Ishikawa (cell line): ENCODE results near the gene RNF152.

Source experiments
- CEBPB ChIP-seq: IDR thresholded peaks from 2 replicates; pipeline ENCODE4 v1.6.1; 2012
- CREB1 ChIP-seq: IDR thresholded peaks from 2 replicates; pipeline ENCODE4 v1.6.1; 2012; ENCODE audit warnings: low read depth
- EGR1 ChIP-seq: IDR thresholded peaks from 2 replicates; pipeline ENCODE4 v1.6.1; 2012
- EP300 ChIP-seq: IDR thresholded peaks from 2 replicates; pipeline ENCODE4 v1.6.1; 2012; ENCODE audit warnings: borderline replicate concordance
- FOXM1 ChIP-seq: IDR thresholded peaks from 2 replicates; pipeline ENCODE4 v1.6.1; 2012; ENCODE audit warnings: low read depth, borderline replicate concordance
- MAX ChIP-seq: IDR thresholded peaks from 2 replicates; pipeline ENCODE4 v1.6.1; 2012
- NFIC ChIP-seq: IDR thresholded peaks from 2 replicates; pipeline ENCODE4 v1.6.1; 2012
- RAD21 ChIP-seq: IDR thresholded peaks from 2 replicates; pipeline ENCODE4 v1.6.1; 2012; ENCODE audit warnings: low read depth
- REST ChIP-seq: IDR thresholded peaks from 2 replicates; pipeline ENCODE4 v1.6.1; 2012; ENCODE audit warnings: low read depth, mild to moderate bottlenecking
- TAF1 ChIP-seq: IDR thresholded peaks from 2 replicates; pipeline ENCODE4 v1.6.1; 2012; ENCODE audit warnings: low read depth, mild to moderate bottlenecking
- TCF12 ChIP-seq: IDR thresholded peaks from 2 replicates; pipeline ENCODE4 v1.6.1; 2012; ENCODE audit warnings: low read depth
- TEAD4 ChIP-seq: IDR thresholded peaks from 2 replicates; pipeline ENCODE4 v1.6.1; 2012
- USF1 ChIP-seq: IDR thresholded peaks from 2 replicates; pipeline ENCODE4 v1.6.1; 2012
- YY1 ChIP-seq: IDR thresholded peaks from 2 replicates; pipeline ENCODE4 v1.6.1; 2012; ENCODE audit warnings: low read depth
- ZBTB7A ChIP-seq: IDR thresholded peaks from 2 replicates; pipeline ENCODE4 v1.6.1; 2012; ENCODE audit warnings: low read depth

RNF152 gene

GRCh38 chr18:61926532-61926931 is 33.7 kb upstream of the RNF152 start:
- TF ChIP-seq YY1 (no peak), NFIC (no peak), MAX (no peak), EP300 (no peak), FOXM1 (no peak), TAF1 (no peak), RAD21 (no peak), TEAD4 (no peak), REST (no peak), TCF12 (no peak), CEBPB (no peak), EGR1 (no peak), ZBTB7A (no peak), CREB1 (no peak), USF1 (no peak)

- TF ChIP-seq CEBPB, result no peak
- no peak for TF ChIP-seq USF1
- no peak for TF ChIP-seq REST
- TF ChIP-seq EP300, result no peak
- no peak for TF ChIP-seq EGR1
- TF ChIP-seq FOXM1, result no peak
- no peak for TF ChIP-seq RAD21
- TF ChIP-seq TCF12, result no peak
- TF ChIP-seq ZBTB7A, result no peak
- no peak for TF ChIP-seq MAX
- no peak for TF ChIP-seq NFIC
- no peak for TF ChIP-seq CREB1
- no peak for TF ChIP-seq TAF1
- TF ChIP-seq YY1, result no peak
- no peak for TF ChIP-seq TEAD4
These were observed 31.7 kb upstream of the RNF152 start for GRCh38 chr18:61924550-61924949.

- TF ChIP-seq MAX (no peak), TEAD4 (no peak), NFIC (no peak), REST (no peak), TCF12 (no peak), EGR1 (no peak), ZBTB7A (no peak), RAD21 (no peak)
These were observed 29.6 kb upstream of the RNF152 start for GRCh38 chr18:61922435-61922834.

GRCh38 chr18:61921621-61922235 is 28.9 kb upstream of the RNF152 start:
- TF ChIP-seq USF1 (no peak), TAF1 (no peak), NFIC (no peak), YY1 (no peak)
